Psoas muscle (tissue), 8 donors: ENCODE measurements around the gene VIPR2. TPM values are rescaled to one million over a fixed set of nuclear protein-coding genes. Genes with fewer than 3 reads are reported as not detected.

Experiments used
- ATAC-seq, 4 donors: fragments of 200-7000 bp; cut with Tn5 transposase; one replicate each; pipeline ENCODE4 v1.9.1; 2020; ENCODE audit warnings: moderate library complexity in 3 of 4, mild to moderate bottlenecking in 2 of 4
- DNase-seq, 2 donors: peaks; one replicate each; pipeline ENCODE4 v3.0.0-alpha.2; 2020
- H3K27ac ChIP-seq: fragments of 200-600 bp; one replicate; pipeline ENCODE4 v1.8.0; 2022
- H3K27me3 ChIP-seq, 3 donors: fragments of 200-600 bp in 1 of 3; one replicate each; pipeline versions ENCODE4 v1.6.1 to v1.8.0; 2013 to 2022; ENCODE audit warnings: low read length in 2 of 3, mild to moderate bottlenecking in 2 of 3, moderate library complexity in 1 of 3; ENCODE audit not compliant: insufficient read depth in 3 of 3
- H3K36me3 ChIP-seq, 2 donors: fragments of 200-600 bp in 1 of 2; one replicate each; pipeline versions ENCODE4 v1.6.1 to v1.8.0; 2013 to 2022; ENCODE audit warnings: low read depth in 1 of 2, mild to moderate bottlenecking in 1 of 2, moderate library complexity in 1 of 2; ENCODE audit not compliant: insufficient read depth in 1 of 2
- H3K4me1 ChIP-seq: fragments of 200-600 bp; one replicate; pipeline ENCODE4 v1.8.0; 2022
- H3K4me3 ChIP-seq: fragments of 200-600 bp; one replicate; pipeline ENCODE4 v1.8.0; 2022; ENCODE audit warnings: mild to moderate bottlenecking
- H3K9me3 ChIP-seq: fragments of 200-600 bp; one replicate; pipeline ENCODE4 v1.8.0; 2022
- CTCF ChIP-seq: fragments of 200-600 bp; IDR thresholded peaks from one replicate; pipeline ENCODE4 v1.8.0; 2022; ENCODE audit warnings: antibody characterized with exemption
- WGBS, 3 donors: extraction: QIAGEN DNeasy Blood & Tissue Kit; methylation state at CpG; one replicate each; pipeline versions ENCODE4 v1.1.6 to v1.1.7; 2013; 5-methylcytosine and 5-hydroxymethylcytosine counted together
- intact Hi-C, 2 donors: fragments of 100-400 bp; cut with DNase I; formaldehyde crosslinking; loops; one replicate each; pipeline versions ENCODE4 v1.11.0 to v1.14.2; 2022
- polyA plus RNA-seq, 3 donors: library from polyadenylated mRNA; stranded (reverse); fragments of 200-250 nt; gene quantifications; one replicate each; pipeline ENCODE4 v1.2.3, GENCODE V29; 2013
- total RNA-seq, 4 donors: library from RNA; stranded (reverse); fragmentation: NEBNext Ultra II Directional in 2 of 4; extraction: Animal tissue kit (Norgen Biotek cat#: 25700) in 2 of 4; gene quantifications; one replicate each; pipeline versions ENCODE4 v1.2.1 to v1.2.4, GENCODE V29; 2021 to 2023
- donor health status: healthy with polysubstance abuse.
- donor health status: DM: no; HTN: no; CAD: no; lungs with moderate emphysema.
- donor health status: Bipolar disorder and iron deficiency.
- donor health status: healthy.
- donor health status: DM: yes; HTN: yes; CAD: no.
- donor health status: DM: no; HTN: no; CAD: no.
- donor health status: DM: no; HTN: no; CAD: no.
- donor health status: DM: yes; HTN: yes; CAD: no.

Gene VIPR2
- total and polyA plus RNA-seq, 7 donors, result 0.60 to 3.6 (median 2.4) TPM

DNA sequence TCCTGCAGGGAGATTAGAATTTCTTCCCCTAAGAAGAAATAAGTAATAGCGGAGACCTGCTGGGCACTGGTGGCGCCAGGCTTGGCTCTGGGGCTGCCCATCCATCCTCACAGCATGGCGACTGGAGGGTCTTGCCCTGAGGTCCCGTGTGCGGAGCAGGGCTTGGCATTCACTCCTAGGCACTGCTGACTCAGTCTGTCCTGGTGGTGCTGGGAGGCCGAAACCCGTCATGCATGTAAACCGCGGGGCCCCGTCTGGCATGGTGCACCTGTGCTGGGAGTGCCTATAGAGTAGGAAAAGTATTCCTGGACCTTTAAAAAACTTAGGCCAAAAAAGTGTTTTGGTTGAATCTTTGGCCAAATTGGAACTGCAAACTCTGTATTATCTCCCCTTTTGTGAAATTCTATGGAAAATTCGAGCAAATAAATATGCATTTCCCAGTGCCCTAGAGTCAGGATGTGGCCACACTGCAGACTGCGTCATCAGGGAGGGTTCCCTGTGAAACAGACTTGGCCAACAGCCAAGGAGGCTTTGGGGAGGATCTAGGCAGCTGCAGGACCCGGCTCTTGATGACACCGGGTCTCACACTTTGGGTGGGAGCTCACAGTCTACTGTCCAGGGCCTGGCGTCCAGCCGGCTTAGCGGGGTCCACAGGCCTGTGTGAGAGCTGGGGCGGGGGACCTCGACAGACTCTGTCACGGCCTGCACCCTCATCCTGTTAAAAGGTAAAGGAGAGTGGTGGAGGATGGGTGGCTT, 122.3 kb downstream of the VIPR2 start:
- Histone ChIP-seq H3K4me1 (no peaks in the 10 kb centered on the region), H3K4me3 (no peak overlapping the region), H3K36me3 (no peaks in the 10 kb centered on the region), H3K27ac (no peak overlapping the region), H3K27me3 (no peaks in the 10 kb centered on the region), H3K9me3 (no peaks in the 10 kb centered on the region)
- no peak for TF ChIP-seq CTCF
- intact Hi-C loops, result no loop called here
- ATAC-seq (peak in 1 of 4 donors; percentile 10), DNase-seq (no peak)
- 65 to 72% (median 70%) methylated on average over 20 of the region's 20 CpGs for WGBS, 3 donors

- Histone ChIP-seq H3K4me1 (no peaks in the 10 kb centered on the region), H3K4me3 (no peak overlapping the region), H3K27ac (no peak overlapping the region), H3K27me3 (no peaks in the 10 kb centered on the region), H3K9me3 (no peaks in the 10 kb centered on the region), H3K36me3 (no peaks in the 10 kb centered on the region)
- DNase-seq (peak in 1 of 2 donors; percentile 20), ATAC-seq (peak in 1 of 4 donors; percentile 50)
- intact Hi-C loops, result no loop called here
- WGBS, 3 donors, result 56 to 83% (median 82%) methylated on average over 6 of the region's 6 CpGs
- no peak for TF ChIP-seq CTCF
These were observed 123.7 kb downstream of the VIPR2 start for GRCh38 chr7:159020987-159021386.

DNA sequence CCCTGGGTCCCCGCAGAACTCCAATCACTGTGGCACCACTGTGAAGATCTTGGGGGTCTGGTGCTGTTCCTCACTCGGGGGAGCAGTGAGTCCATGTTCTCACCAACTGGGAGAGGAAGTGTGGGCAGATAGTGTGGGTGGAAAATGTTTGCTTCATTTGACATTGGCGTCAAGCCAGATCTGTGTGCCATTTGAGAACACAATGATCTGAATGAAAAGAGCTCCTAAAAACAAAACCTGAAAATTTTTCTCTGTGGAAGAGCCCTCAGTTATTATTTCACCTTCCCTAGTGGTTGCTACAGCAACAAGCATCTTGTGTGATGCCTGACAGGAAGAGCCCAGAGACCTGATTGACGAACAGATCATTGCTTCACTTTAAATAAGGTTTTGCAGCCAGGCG, 125.6 kb downstream of the VIPR2 start:
- intact Hi-C loops, result no loop called here

GRCh38 chr7:159017741-159018140, 126.9 kb downstream of the VIPR2 start:
- no peak for TF ChIP-seq CTCF
- 87 to 94% (median 91%) methylated on average over 3 of the region's 3 CpGs for WGBS, 3 donors
- H3K27ac ChIP-seq, result no peak overlapping the region
- no peaks in the 10 kb centered on the region for H3K27me3 ChIP-seq
- H3K4me1 ChIP-seq, result peaks cover 17% of the 10 kb centered on the region
- no peaks in the 10 kb centered on the region for H3K9me3 ChIP-seq
- H3K4me3 ChIP-seq, result no peak overlapping the region
- intact Hi-C loops, result no loop called here
- DNase-seq (no peak), ATAC-seq (no peak)
- no peaks in the 10 kb centered on the region for H3K36me3 ChIP-seq

More for the DNA sequence above, 125.6 kb downstream of the VIPR2 start:
- Histone ChIP-seq H3K27me3 (no peaks in the 10 kb centered on the region), H3K27ac (no peak overlapping the region), H3K9me3 (no peaks in the 10 kb centered on the region), H3K36me3 (no peaks in the 10 kb centered on the region), H3K4me1 (peaks cover 15% of the 10 kb centered on the region), H3K4me3 (no peak overlapping the region)
- no peak for TF ChIP-seq CTCF
- DNase-seq (peak in 1 of 2 donors; percentile 30), ATAC-seq (no peak)
- WGBS, 3 donors, result 30 to 60% (median 37%) methylated on average over 5 of the region's 5 CpGs

DNA sequence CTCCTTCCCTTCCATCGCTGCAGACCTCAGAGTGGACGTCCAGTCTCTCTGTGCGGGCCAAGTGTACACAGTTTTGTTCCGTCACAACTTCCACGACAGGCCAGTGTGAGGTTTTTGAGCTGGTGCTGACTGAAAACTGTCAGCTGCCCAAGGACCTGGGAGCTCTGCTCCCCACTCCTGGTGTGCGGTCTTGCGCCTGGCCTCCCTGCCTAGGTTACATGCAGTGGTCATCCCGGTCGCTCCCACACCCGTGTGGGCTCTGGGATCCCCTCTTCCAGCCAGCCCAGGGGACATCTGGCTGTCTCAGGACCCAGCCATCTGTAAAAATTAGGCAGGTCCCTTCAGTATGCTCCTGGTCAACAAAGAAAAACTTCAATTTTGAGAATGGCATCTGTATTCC, 127.5 kb downstream of the VIPR2 start:
- no peaks in the 10 kb centered on the region for H3K9me3 ChIP-seq
- no peak overlapping the region for H3K4me3 ChIP-seq
- 74 to 91% (median 85%) methylated on average over 10 of the region's 10 CpGs for WGBS, 3 donors
- DNase-seq (peak in 1 of 2 donors; percentile 23), ATAC-seq (no peak)
- no peaks in the 10 kb centered on the region for H3K27me3 ChIP-seq
- H3K27ac ChIP-seq, result no peak overlapping the region
- H3K36me3 ChIP-seq, result no peaks in the 10 kb centered on the region
- intact Hi-C loops, result no loop called here
- peaks cover 23% of the 10 kb centered on the region for H3K4me1 ChIP-seq
- no peak for TF ChIP-seq CTCF
